ENCODE results near the gene SPOP. TPM values are rescaled to one million over a fixed set of nuclear protein-coding genes. Genes with fewer than 3 reads are reported as not detected.

SPOP gene
- total RNA-seq, 4 donors from 2014 or later, result 58.1 to 72.6 (median 66.6) TPM

- H3K4me3 ChIP-seq, result no peak overlapping the region
- TF ChIP-seq POLR2A (IDR thresholded peaks at IDR 0.05) (no peak), EP300 (IDR thresholded peaks at IDR 0.05) (no peak), CTCF (IDR thresholded peaks at IDR 0.05) (no peak)
- no peak for DNase-seq (ENCODE audit: low spot score in 2 of 2)
- WGBS, 2 donors, result 89 to 95% methylated on average over 5 of the region's 5 CpGs
- peaks cover 0 to 56% (median 3%) of the 10 kb centered on the region in 4 donors for H3K4me1 ChIP-seq
- no peaks in the 10 kb centered on the region for H3K36me3 ChIP-seq
- H3K9me3 ChIP-seq, result no peaks in the 10 kb centered on the region
- H3K27me3 ChIP-seq, result no peaks in the 10 kb centered on the region
- H3K27ac ChIP-seq, result no peak overlapping the region
Observed at GRCh38 chr17:49638818-49639217, 39.1 kb downstream of the SPOP start.

- TF ChIP-seq POLR2A (IDR thresholded peaks at IDR 0.05), result no peak
- no peak for TF ChIP-seq CTCF (IDR thresholded peaks at IDR 0.05)
- TF ChIP-seq EP300 (IDR thresholded peaks at IDR 0.05), result no peak
- H3K4me3 ChIP-seq, result no peak overlapping the region
- no peaks in the 10 kb centered on the region for H3K36me3 ChIP-seq
- no peak for DNase-seq (ENCODE audit: low spot score in 2 of 2)
- WGBS, 2 donors, result 81 to 100% methylated on average over 1 of the region's 1 CpG
- H3K27ac ChIP-seq, result no peak overlapping the region
- H3K9me3 ChIP-seq, result no peaks in the 10 kb centered on the region
- H3K27me3 ChIP-seq, result no peaks in the 10 kb centered on the region
- peaks cover 0 to 62% (median 11%) of the 10 kb centered on the region in 4 donors for H3K4me1 ChIP-seq
Observed at GRCh38 chr17:49637739-49638138, 40.2 kb downstream of the SPOP start.

GRCh38 chr17:49637050-49637449 lies 40.8 kb downstream of the SPOP start:
- no peak for DNase-seq (ENCODE audit: low spot score in 2 of 2)
- Histone ChIP-seq H3K9me3 (no peaks in the 10 kb centered on the region), H3K27me3 (no peaks in the 10 kb centered on the region), H3K4me1 (peaks cover 0 to 61% (median 13%) of the 10 kb centered on the region in 4 donors), H3K27ac (no peak overlapping the region), H3K4me3 (no peak overlapping the region), H3K36me3 (no peaks in the 10 kb centered on the region)
- WGBS, 2 donors, result 85 to 87% methylated on average over 7 of the region's 7 CpGs
- TF ChIP-seq CTCF (IDR thresholded peaks at IDR 0.05) (no peak), EP300 (IDR thresholded peaks at IDR 0.05) (no peak), POLR2A (IDR thresholded peaks at IDR 0.05) (no peak)

GRCh38 chr17:49635121-49635520 lies 42.8 kb downstream of the SPOP start:
- DNase-seq (ENCODE audit: low spot score in 2 of 2), result no peak
- Histone ChIP-seq H3K36me3 (no peaks in the 10 kb centered on the region), H3K4me1 (peaks cover 0 to 72% (median 15%) of the 10 kb centered on the region in 4 donors), H3K27ac (peak overlapping the region in 1 of 4 donors; percentile 74), H3K27me3 (no peaks in the 10 kb centered on the region), H3K9me3 (no peaks in the 10 kb centered on the region), H3K4me3 (no peak overlapping the region)
- TF ChIP-seq POLR2A (IDR thresholded peaks at IDR 0.05), result no peak
- TF ChIP-seq EP300 (IDR thresholded peaks at IDR 0.05), result no peak
- TF ChIP-seq CTCF (IDR thresholded peaks at IDR 0.05), result no peak
- 31 to 39% methylated on average over 1 of the region's 1 CpG for WGBS, 2 donors

- peaks cover 0 to 78% (median 18%) of the 10 kb centered on the region in 4 donors for H3K4me1 ChIP-seq
- 13 to 20% methylated on average over 1 of the region's 1 CpG for WGBS, 2 donors
- H3K9me3 ChIP-seq, result no peaks in the 10 kb centered on the region
- TF ChIP-seq POLR2A (IDR thresholded peaks at IDR 0.05), result no peak
- TF ChIP-seq CTCF (IDR thresholded peaks at IDR 0.05), result no peak
- TF ChIP-seq EP300 (IDR thresholded peaks at IDR 0.05), result no peak
- DNase-seq (ENCODE audit: low spot score in 2 of 2), result no peak
- H3K4me3 ChIP-seq, result no peak overlapping the region
- peak overlapping the region in 2 of 4 donors; percentile 66 to 74 for H3K27ac ChIP-seq
- no peaks in the 10 kb centered on the region for H3K27me3 ChIP-seq
- no peaks in the 10 kb centered on the region for H3K36me3 ChIP-seq
Observed at GRCh38 chr17:49634485-49634860, 43.4 kb downstream of the SPOP start.
